IPS DF 4.7 (cell line): Measurements from ENCODE around the gene NSFL1C.
A peak's percentile ranks its signal among the peaks of the same experiment; 100 is the strongest.
"Not testable (repeated sequence)": the region's sequence is repeated elsewhere in the genome, so short reads cannot be mapped to it uniquely, and the experiment has no call there.

Source experiments
- DNase-seq: peaks from one replicate; pipeline ENCODE4 v3.0.0-alpha.2; 2013; ENCODE audit warnings: low spot score; ENCODE audit errors: extremely low read depth

The NSFL1C gene

GRCh38 chr20:1426231-1426849 is 40.3 kb downstream of the NSFL1C start:
- DNase-seq = no peak

- DNase-seq = no peak
These were observed 42.3 kb downstream of the NSFL1C start for GRCh38 chr20:1424336-1424735.

- DNase-seq = peak; percentile 90
These were observed 43.0 kb downstream of the NSFL1C start for GRCh38 chr20:1423625-1424106.

- DNase-seq = no peak
These were observed 43.4 kb downstream of the NSFL1C start for GRCh38 chr20:1423206-1423605.

- DNase-seq = no peak
These were observed 43.9 kb downstream of the NSFL1C start for GRCh38 chr20:1422753-1423152.

DNA sequence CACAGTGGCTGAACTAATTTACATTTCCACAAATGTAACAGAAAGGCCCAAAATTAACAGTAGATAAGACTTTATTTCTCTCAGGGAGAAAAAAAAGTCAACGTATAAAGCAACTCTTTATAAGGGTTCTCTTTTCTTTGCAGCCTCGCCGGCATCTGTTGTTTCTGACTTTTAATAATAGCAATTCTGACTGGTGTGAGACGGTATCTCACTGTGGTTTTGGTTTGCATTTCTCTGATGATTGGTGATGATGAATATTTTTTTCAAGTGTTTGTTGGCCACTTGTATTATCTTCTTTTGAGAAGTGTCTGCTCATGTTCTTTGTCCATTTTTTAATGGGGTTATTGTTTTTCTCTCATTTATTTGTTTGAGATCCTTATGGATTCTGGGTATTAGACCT is 46.6 kb downstream of the NSFL1C start:
- DNase-seq = no peak

- DNase-seq = no peak
These were observed 48.3 kb downstream of the NSFL1C start for GRCh38 chr20:1418350-1418749.

GRCh38 chr20:1417790-1418189 is 48.9 kb downstream of the NSFL1C start:
- DNase-seq = no peak

DNA sequence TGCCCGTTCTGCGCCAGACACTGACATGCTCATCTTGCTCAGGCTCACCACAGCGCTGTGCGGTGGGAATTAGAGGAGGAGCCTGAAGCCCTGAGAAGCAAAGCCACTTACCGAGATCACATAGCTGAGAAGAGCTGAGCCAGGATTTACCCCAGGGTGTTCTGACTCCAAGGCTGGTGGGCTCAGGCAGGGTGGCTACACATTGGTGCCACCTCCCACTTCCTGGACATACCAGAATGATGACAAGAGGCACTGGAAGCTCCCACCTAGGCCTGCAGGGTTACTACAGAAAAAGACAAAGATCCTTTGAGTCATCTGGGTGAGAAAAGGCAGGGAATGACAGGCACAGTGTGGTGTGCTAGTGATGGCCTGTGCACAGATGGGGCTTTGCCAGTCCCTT is 49.4 kb downstream of the NSFL1C start:
- DNase-seq = no peak

DNA sequence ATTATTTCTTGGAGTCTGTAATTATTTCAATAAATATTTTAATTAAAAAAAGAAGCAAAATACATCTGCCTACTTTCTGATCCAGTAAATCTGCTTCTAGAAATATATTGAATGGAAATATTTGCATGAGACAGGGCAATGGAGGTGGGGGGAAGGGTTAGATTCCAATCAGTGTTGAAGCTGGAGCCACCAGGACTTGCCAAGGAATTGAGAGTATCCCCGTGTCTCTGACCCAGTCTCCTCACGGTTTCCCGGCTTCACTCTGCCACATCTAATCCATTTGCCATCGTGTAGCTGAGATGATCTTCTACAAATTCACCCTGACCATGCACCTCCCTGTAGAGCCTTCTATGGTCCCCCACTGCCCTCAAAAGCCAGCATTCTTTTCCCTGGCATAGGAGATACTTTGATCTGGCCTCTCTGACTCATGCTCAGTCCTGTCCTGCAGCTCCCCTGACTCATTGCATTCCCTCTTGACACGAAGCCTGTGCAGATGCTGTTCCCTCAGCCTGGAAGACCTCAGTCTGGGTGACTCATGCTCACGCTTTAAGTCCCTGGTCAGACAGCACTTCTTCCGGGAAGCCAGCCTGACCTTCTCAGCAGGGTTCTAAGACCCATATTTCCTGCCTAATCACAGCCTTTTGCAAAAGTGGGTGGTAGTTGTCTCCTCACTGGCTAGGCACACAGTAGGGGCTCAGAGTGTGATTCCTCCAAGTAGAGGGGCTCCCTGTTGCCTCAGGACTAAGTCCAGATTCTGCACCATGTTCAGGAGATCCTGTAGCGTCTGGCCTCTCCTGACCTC is 50.8 kb downstream of the NSFL1C start:
- DNase-seq = no peak

DNA sequence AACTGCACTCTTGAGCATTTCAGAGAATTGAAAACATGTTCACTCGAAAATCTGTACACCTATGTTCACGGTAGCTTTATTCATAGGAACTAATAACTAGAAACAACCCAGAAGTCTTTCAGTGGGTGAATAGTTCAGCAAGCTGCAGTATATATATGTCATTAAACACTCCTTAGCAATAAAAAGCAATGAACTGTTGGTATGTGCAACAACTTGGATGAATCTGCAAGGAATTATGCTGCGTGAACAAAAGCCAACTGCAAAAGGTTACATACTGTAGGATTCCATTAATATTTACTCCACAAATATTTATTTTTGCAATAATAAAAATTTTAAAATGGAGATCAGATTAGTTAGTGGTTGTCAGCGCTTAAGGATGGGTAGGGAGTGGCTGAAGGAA is 51.7 kb downstream of the NSFL1C start:
- no peak for DNase-seq

DNA sequence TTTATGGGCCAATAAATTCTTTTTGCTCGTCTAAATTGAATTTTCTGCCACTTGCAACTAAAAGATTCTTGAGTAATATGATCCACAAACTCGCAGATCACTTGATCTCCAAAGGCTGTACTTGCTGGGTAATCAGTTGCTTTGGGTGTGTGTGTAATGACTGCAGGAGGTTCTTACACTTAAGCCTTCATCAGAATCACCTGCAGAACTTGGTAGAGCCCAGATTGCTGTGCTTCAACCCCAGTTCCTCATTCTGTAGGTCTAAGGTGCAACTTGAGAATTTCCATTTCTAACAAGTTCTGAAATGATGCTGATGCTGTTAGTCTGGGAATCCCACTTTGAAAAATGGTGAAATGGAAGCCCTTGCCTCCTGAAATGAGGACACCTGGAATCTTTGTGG is 60.8 kb downstream of the NSFL1C start:
- DNase-seq = no peak

DNA sequence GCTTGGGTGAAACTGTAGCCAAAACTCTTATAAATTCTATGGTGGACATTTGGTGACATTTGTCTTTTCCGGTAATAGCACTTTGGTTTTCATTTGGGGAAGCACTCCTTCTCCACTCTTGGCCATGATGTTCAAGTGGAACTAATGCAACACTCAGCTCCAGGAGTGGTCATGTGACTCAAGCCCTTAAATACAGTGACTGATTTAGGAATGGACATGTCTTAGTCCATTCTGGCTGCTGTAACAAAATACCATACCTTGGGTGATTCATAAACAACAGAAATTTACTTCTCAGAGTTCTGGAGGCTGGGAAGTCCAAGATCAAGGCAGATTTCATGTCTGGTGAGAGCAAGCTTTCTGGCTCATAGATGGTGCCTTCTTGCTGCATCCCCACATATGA is 63.0 kb downstream of the NSFL1C start:
- no peak for DNase-seq

DNA sequence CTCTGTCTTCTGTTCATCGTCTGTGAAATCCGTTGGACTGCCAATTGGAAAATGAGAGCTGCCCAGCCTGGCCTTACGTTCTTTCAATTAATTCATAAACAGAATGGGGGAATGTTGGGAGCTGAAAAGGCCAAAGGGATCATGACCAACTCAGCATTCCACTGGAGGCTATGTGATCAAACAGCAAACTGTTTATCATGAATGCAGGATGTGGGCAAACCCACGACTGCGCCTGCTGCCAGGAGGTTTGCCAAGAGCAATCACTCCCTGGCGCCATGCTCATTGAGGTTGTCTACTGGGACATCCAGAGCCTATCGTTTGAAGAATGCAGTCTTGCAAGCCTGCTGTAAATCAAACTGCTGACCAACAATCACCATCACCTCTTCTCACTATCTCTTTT is 64.5 kb downstream of the NSFL1C start:
- DNase-seq = no peak

- no peak for DNase-seq
These were observed 65.2 kb downstream of the NSFL1C start for GRCh38 chr20:1401451-1401907.

GRCh38 chr20:1399678-1400366 is 66.8 kb downstream of the NSFL1C start:
- not testable (repeated sequence) for DNase-seq

DNA sequence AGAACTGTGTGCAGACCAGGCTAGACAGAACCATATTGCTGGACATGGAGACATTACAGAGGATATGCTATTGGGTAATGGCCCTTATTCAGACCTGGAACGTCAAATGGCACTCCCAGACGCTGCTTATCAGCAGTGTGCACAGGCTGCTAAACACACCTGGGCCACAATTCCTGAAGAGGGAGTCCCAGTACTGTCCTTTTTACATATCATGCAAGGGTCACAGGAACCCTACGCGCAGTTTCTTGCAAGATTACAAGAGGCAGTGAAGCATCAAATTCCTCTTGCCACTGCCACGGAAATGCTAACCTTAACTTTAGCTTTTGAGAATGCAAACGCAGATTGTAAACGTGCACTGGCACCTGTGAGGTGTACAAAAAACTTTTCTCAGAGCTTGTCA is 68.5 kb downstream of the NSFL1C start:
- DNase-seq = not testable (repeated sequence)

DNA sequence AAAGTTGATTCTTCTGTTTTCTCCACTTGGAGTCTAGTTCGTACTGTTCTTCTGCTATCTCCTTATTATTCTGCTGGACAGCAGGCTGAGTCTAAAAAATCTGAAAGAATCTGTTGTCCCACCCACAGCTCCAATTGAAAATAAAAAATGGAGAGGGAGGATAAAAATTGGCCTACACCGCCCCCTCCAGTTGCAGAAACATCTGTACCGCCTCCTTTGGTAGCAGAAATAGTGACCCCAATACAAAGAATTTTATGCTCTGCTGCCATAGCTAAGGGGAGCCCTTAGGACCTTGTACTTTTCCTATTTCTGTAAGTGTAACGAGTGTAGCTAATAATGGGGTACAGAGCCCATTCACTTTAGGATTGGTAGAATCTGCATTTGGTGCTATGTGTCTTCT is 68.9 kb downstream of the NSFL1C start:
- no peak for DNase-seq

DNA sequence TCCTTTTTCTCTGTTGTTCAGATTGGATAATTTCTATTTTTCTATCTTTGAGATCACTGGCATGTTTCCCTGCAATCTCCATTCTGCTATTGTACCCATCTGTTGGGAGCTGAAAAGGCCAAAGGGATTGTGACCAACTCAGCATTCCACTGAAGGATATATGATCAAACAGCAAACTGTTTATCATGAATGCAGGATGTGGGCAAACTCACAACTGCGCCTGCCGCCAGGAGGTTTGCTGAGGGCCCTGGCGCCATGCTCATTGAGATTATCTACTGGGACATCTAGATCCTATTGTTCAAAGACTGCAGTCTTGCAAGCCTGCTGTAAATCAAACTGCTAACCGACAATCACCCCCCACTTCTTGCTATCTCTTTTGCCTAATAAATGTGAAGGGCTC is 69.9 kb downstream of the NSFL1C start:
- DNase-seq = no peak

DNA sequence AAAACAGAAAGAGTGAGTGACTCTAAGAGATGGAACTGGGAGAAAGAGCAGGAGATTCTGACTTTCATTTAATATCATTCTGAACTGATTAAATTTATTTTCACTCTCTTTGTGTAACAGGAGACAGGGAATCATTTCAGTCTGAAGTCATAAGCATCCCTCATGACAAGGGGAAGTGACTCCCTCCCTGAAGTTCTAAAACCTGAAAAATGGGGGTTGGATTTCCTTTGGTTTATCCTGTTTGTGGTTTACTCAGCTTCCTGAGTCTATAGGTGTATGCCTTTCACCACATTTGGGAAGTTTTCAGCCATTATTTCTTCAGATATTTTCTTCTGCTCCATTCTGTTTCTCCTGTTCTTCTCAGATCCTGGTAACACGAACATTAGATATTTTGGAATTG is 70.4 kb downstream of the NSFL1C start:
- DNase-seq = no peak

DNA sequence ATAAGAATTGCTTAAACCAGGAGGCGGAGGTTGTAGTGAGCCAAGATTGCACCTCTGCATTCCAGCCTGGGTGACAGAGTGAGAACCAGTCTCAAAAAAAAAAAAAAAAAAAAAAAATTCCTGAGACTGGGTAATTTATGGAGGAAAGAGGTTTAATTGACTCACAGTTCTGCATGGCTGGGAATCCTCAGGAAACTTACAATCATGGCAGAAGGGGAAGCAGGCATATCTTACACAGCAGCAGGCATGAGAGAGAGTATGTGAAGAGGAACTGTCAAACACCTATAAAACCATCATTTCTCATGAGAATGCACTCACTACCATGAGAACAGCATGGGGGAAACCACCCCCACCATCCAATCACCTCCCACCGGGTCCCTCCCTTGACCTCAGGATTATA is 72.0 kb downstream of the NSFL1C start:
- DNase-seq = no peak

- no peak for DNase-seq
These were observed 73.2 kb downstream of the NSFL1C start for GRCh38 chr20:1393507-1393882.
